Cardiac fibroblast (primary cell): ENCODE results near the gene ATP7B.

Source experiments
- DNase-seq, 2 donors: peaks; one replicate each; pipeline versions ENCODE4 v3.0.0 to v3.0.0-alpha.2; 2010; ENCODE audit warnings: low read depth in 2 of 2
- H3K4me3 ChIP-seq, 2 donors: replicated peaks in 1 of 2; 1 replicate in 1 of 2; 2 replicates in 1 of 2; pipeline ENCODE4 v1.5.1; 2011; ENCODE audit warnings: low read depth in 2 of 2, low read length in 2 of 2, mild to moderate bottlenecking in 2 of 2, moderate library complexity in 1 of 2
- TF ChIP-seq, protein P1 (sequence below): IDR thresholded peaks from one replicate; pipeline ENCODE4 v1.5.1; 2011; ENCODE audit warnings: low read depth, mild to moderate bottlenecking, low read length, inconsistent platforms

Gene ATP7B

DNA sequence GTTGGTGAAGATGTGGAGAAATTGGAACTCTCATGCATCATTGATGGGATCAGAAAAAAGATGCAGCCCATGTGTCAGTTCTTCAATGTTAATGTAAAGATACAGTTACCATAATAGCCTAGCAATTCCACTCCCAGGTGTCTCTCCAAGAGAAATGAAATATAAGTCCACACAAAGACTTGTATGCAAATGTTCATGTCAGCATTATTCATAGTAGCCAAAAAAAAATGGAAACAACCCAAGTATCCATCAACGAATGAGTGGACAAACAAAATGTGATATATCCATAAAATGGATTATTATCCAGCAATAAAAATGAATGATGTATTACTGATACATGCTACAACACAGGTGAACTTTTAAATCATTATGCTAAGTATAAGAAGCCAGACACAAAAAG, 110.8 kb downstream of the ATP7B start:
- H3K4me3 ChIP-seq, result no peak overlapping the region
- DNase-seq, result no peak

GRCh38 chr13:51895906-51896888, 115.1 kb downstream of the ATP7B start:
- peak; percentile 71 to 78 for DNase-seq
- TF ChIP-seq, protein P1, sequence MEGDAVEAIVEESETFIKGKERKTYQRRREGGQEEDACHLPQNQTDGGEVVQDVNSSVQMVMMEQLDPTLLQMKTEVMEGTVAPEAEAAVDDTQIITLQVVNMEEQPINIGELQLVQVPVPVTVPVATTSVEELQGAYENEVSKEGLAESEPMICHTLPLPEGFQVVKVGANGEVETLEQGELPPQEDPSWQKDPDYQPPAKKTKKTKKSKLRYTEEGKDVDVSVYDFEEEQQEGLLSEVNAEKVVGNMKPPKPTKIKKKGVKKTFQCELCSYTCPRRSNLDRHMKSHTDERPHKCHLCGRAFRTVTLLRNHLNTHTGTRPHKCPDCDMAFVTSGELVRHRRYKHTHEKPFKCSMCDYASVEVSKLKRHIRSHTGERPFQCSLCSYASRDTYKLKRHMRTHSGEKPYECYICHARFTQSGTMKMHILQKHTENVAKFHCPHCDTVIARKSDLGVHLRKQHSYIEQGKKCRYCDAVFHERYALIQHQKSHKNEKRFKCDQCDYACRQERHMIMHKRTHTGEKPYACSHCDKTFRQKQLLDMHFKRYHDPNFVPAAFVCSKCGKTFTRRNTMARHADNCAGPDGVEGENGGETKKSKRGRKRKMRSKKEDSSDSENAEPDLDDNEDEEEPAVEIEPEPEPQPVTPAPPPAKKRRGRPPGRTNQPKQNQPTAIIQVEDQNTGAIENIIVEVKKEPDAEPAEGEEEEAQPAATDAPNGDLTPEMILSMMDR, result peak; percentile 89
- H3K4me3 ChIP-seq, result no peak overlapping the region

More for the DNA sequence above, 110.8 kb downstream of the ATP7B start:
- TF ChIP-seq, protein P1, result no peak

- TF ChIP-seq, protein P1, result no peak
- no peak for DNase-seq
- no peak overlapping the region for H3K4me3 ChIP-seq
These were observed 117.0 kb downstream of the ATP7B start for GRCh38 chr13:51894239-51894638.

- no peak for DNase-seq
- TF ChIP-seq, protein P1, result no peak
- no peak overlapping the region for H3K4me3 ChIP-seq
These were observed 118.6 kb downstream of the ATP7B start for GRCh38 chr13:51892657-51893056.

- TF ChIP-seq, protein P1, result no peak
- no peak overlapping the region for H3K4me3 ChIP-seq
- no peak for DNase-seq
These were observed 123.8 kb downstream of the ATP7B start for GRCh38 chr13:51887468-51887867.

DNA sequence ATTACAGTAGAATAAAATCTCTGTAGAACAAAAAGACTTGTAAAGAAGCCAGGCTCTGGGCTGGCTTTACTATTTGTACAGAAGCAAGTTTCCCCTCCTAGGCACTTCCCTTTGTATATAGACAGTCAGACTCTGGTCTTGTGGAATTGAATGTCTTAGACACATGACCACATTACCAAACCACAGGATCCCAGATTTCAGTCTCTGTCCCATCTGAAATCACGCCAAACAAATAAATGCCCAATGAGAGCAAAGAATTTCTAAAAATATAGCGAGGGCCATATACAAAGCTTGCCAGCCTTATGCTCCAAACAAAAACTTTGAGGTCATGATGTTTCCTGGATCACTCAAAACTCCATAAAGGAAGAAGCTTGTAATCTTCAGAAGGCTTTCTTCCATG, 125.6 kb downstream of the ATP7B start:
- no peak for DNase-seq
- TF ChIP-seq, protein P1, result no peak
- no peak overlapping the region for H3K4me3 ChIP-seq
